C4-2B (cell line): Measurements from ENCODE around the gene EXD3.

ENCODE experiments used
- H3K27ac ChIP-seq: fragments of 450-650 bp; 2 replicates; pipeline ENCODE4 v1.5.1; 2017
- CTCF ChIP-seq: fragments of 450-650 bp; conservative IDR thresholded peaks from 2 replicates; pipeline ENCODE4 v1.5.1; 2017; ENCODE audit warnings: mild to moderate bottlenecking
- ZFX ChIP-seq: fragments of 450-650 bp; IDR thresholded peaks from 2 replicates; pipeline ENCODE4 v1.6.1; 2017

EXD3 gene

GRCh38 chr9:137272241-137273094 is 150.5 kb downstream of the EXD3 start:
- no peak overlapping the region; the same call in 1 of the 2 replicates for H3K27ac ChIP-seq
- TF ChIP-seq CTCF: no peak
- no peak for TF ChIP-seq ZFX

GRCh38 chr9:137271696-137272076 is 151.3 kb downstream of the EXD3 start:
- H3K27ac ChIP-seq: no peak overlapping the region; the same call in 1 of the 2 replicates
- TF ChIP-seq ZFX: no peak
- TF ChIP-seq CTCF: no peak

- H3K27ac ChIP-seq: peak overlapping the region; percentile 99
- TF ChIP-seq CTCF (no peak), ZFX (no peak)
These were observed 151.8 kb downstream of the EXD3 start for GRCh38 chr9:137270929-137271695.

GRCh38 chr9:137269231-137269772 is 153.7 kb downstream of the EXD3 start:
- TF ChIP-seq CTCF (no peak), ZFX (no peak)
- H3K27ac ChIP-seq: peak overlapping the region; percentile 99

- TF ChIP-seq CTCF (no peak), ZFX (no peak)
- H3K27ac ChIP-seq: peak overlapping the region; percentile 99
These were observed 154.3 kb downstream of the EXD3 start for GRCh38 chr9:137268538-137269201.

GRCh38 chr9:137267933-137268355 is 155.0 kb downstream of the EXD3 start:
- TF ChIP-seq ZFX (no peak), CTCF (no peak)
- peak overlapping the region; percentile 99 for H3K27ac ChIP-seq
